ENCODE results near the gene PSMC1.

The PSMC1 gene

DNA sequence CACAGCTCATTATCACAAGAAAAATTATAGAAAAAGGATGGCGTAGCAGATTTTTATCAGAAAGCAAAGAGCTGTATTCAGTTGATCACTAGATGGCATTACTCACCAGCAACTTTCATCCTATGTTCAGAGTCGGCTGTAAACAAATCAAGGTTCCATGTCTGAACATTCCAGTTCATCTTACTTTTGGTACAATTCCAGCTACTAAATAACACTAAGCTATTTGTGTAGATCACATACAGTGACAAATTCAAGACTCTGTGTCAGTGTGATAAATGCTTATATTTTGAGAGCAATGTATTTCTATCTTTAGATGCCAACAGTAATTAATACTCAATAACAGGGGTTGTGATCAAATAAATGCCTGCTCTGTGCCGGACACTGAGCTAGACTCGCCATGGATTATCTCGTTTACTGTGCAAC is 45.3 kb downstream of the PSMC1 start:
- Histone ChIP-seq H3K36me3 (ENCODE audit: low read length) (peaks cover 4% of the 10 kb centered on the region; the same call in 1 of the 2 replicates), H3K9me3 (ENCODE audit: insufficient read depth, low read length) (no peaks in the 10 kb centered on the region), H2AFZ (ENCODE audit: low read depth, low read length, severe bottlenecking) (no peak overlapping the region), H3K4me3 (ENCODE audit: insufficient read depth, low read length, poor library complexity, severe bottlenecking) (no peak overlapping the region), H3K9ac (ENCODE audit: low read length) (no peak overlapping the region), H3K4me2 (ENCODE audit: low read depth, low read length, poor library complexity, severe bottlenecking) (no peak overlapping the region), H3K27me3 (ENCODE audit: low read length) (no peaks in the 10 kb centered on the region), H3F3A (ENCODE audit: insufficient read depth) (0 out of 2 replicates have a peak, but pooled peaks cover 6% of the 10 kb centered on the region), H4K20me1 (ENCODE audit: low read depth, low read length) (no peaks in the 10 kb centered on the region), H3K27ac (ENCODE audit: low read depth, low read length) (no peak overlapping the region), H3K79me2 (ENCODE audit: insufficient read depth, low read length) (no peaks in the 10 kb centered on the region), H3K9me2 (replicated peaks; ENCODE audit: insufficient read depth, low read length) (no peaks in the 10 kb centered on the region)
- TF ChIP-seq, protein P1, sequence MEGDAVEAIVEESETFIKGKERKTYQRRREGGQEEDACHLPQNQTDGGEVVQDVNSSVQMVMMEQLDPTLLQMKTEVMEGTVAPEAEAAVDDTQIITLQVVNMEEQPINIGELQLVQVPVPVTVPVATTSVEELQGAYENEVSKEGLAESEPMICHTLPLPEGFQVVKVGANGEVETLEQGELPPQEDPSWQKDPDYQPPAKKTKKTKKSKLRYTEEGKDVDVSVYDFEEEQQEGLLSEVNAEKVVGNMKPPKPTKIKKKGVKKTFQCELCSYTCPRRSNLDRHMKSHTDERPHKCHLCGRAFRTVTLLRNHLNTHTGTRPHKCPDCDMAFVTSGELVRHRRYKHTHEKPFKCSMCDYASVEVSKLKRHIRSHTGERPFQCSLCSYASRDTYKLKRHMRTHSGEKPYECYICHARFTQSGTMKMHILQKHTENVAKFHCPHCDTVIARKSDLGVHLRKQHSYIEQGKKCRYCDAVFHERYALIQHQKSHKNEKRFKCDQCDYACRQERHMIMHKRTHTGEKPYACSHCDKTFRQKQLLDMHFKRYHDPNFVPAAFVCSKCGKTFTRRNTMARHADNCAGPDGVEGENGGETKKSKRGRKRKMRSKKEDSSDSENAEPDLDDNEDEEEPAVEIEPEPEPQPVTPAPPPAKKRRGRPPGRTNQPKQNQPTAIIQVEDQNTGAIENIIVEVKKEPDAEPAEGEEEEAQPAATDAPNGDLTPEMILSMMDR (IDR thresholded peaks at IDR 0.05; ENCODE audit: insufficient read depth, low read length, poor library complexity, severe bottlenecking), result no peak
- TF ChIP-seq EZH2phosphoT487 (conservative IDR thresholded peaks at IDR 0.05; ENCODE audit: low read length), result no peak

DNA sequence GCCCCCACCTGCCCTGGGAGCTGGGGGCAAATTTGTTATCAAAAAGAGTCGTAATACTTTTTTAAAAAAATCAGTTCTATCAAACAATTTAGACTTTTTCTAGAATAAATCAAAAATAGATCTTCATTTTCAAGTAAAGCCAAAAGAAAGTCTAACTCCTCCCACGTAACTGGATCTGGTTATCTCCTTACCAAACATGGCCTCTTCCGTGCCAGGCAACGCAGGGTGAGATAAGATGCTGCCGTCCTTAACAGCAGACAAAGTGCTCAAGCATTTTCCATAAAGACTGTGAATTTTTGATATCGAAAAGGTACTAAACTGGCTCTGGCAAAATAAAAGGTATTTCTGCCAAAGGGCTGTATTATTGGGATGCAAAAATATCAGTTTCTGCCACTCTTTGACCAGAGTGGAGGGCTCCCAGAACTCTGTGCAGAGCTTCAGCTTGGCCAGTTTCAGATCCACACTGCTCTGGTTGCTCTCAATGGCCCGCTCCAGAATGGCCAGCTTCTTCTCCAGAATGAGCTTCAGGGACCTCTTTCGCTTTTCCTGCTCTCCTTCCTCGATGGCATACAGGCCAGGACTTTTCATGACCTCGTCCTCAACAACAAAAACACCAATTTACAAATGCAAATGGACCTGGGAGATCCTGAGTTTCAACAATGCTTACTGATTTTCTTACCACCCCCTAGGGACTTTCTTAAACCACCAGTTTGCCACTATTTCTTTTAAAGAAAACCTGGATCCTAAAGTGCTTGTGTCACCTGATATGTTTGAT is 46.4 kb downstream of the PSMC1 start:
- TF ChIP-seq EZH2phosphoT487 (conservative IDR thresholded peaks at IDR 0.05; ENCODE audit: low read length), result no peak
- TF ChIP-seq, protein P1 (IDR thresholded peaks at IDR 0.05; ENCODE audit: insufficient read depth, low read length, poor library complexity, severe bottlenecking), result no peak
- Histone ChIP-seq H3K9ac (ENCODE audit: low read length) (no peak overlapping the region), H3K27ac (ENCODE audit: low read depth, low read length) (no peak overlapping the region), H3K36me3 (ENCODE audit: low read length) (peaks cover 4% of the 10 kb centered on the region; the same call in 1 of the 2 replicates), H3K27me3 (ENCODE audit: low read length) (no peaks in the 10 kb centered on the region), H3K4me2 (ENCODE audit: low read depth, low read length, poor library complexity, severe bottlenecking) (no peak overlapping the region), H4K20me1 (ENCODE audit: low read depth, low read length) (no peaks in the 10 kb centered on the region), H3K9me2 (replicated peaks; ENCODE audit: insufficient read depth, low read length) (no peaks in the 10 kb centered on the region), H2AFZ (ENCODE audit: low read depth, low read length, severe bottlenecking) (no peak overlapping the region), H3F3A (ENCODE audit: insufficient read depth) (0 out of 2 replicates have a peak, but pooled peaks cover 6% of the 10 kb centered on the region), H3K4me3 (ENCODE audit: insufficient read depth, low read length, poor library complexity, severe bottlenecking) (no peak overlapping the region), H3K9me3 (ENCODE audit: insufficient read depth, low read length) (no peaks in the 10 kb centered on the region), H3K79me2 (ENCODE audit: insufficient read depth, low read length) (no peaks in the 10 kb centered on the region)

DNA sequence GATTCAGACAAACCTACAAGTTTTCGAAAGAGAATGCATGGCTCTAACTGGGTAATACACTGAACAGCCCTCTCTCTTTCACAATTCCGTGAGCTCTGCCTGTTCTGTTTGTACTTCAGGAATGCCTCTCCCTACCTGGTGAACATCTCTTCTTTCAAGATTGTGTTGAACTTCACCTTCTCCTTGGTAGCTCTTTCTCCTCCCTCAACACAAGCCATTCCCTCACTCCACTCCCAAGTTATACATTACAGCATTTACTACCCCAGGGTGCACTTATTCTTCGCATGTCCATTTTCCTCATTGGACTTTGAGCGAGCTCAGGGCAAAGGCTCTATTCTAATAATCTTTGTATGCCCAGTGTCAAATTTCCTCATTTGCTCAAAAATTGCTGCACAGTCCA is 47.1 kb downstream of the PSMC1 start:
- H3K36me3 ChIP-seq (ENCODE audit: low read length), result peaks cover 4% of the 10 kb centered on the region; the same call in 1 of the 2 replicates

DNA sequence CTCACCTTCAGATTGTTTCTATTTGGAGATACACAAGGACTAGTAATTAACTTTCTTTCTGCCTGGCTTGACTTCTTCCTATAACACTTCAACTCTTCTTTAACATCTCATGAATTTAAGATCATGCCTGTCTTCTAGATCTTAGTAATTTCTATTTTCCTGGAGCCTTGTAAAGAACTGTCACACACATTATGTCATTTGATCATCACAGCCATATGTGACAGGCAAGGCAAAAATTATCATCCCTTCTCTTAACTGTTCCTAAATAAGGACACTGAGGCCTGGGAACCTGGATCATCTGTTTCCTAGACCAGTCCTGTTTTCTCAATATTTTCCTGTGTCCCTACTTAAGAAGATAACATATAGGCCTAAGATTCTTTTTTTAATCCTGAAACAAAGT is 48.1 kb downstream of the PSMC1 start:
- H3K36me3 ChIP-seq (ENCODE audit: low read length), result peaks cover 4% of the 10 kb centered on the region; the same call in 1 of the 2 replicates
- H3F3A ChIP-seq (ENCODE audit: insufficient read depth), result 0 out of 2 replicates have a peak, but pooled peaks cover 6% of the 10 kb centered on the region
- H3K9me3 ChIP-seq (ENCODE audit: insufficient read depth, low read length), result no peaks in the 10 kb centered on the region
- H3K9me2 ChIP-seq (replicated peaks; ENCODE audit: insufficient read depth, low read length), result no peaks in the 10 kb centered on the region
- H3K79me2 ChIP-seq (ENCODE audit: insufficient read depth, low read length), result no peaks in the 10 kb centered on the region
- H3K27ac ChIP-seq (ENCODE audit: low read depth, low read length), result no peak overlapping the region
- no peaks in the 10 kb centered on the region for H3K27me3 ChIP-seq (ENCODE audit: low read length)
- H4K20me1 ChIP-seq (ENCODE audit: low read depth, low read length), result no peaks in the 10 kb centered on the region
- no peak overlapping the region for H3K4me2 ChIP-seq (ENCODE audit: low read depth, low read length, poor library complexity, severe bottlenecking)
- TF ChIP-seq EZH2phosphoT487 (conservative IDR thresholded peaks at IDR 0.05; ENCODE audit: low read length), result no peak
- TF ChIP-seq, protein P1 (IDR thresholded peaks at IDR 0.05; ENCODE audit: insufficient read depth, low read length, poor library complexity, severe bottlenecking), result no peak
- H2AFZ ChIP-seq (ENCODE audit: low read depth, low read length, severe bottlenecking), result no peak overlapping the region
- no peak overlapping the region for H3K4me3 ChIP-seq (ENCODE audit: insufficient read depth, low read length, poor library complexity, severe bottlenecking)
- H3K9ac ChIP-seq (ENCODE audit: low read length), result no peak overlapping the region

More for the DNA sequence above, 47.1 kb downstream of the PSMC1 start:
- Histone ChIP-seq H3K27me3 (ENCODE audit: low read length) (no peaks in the 10 kb centered on the region), H3K4me3 (ENCODE audit: insufficient read depth, low read length, poor library complexity, severe bottlenecking) (no peak overlapping the region), H2AFZ (ENCODE audit: low read depth, low read length, severe bottlenecking) (no peak overlapping the region), H3K9me3 (ENCODE audit: insufficient read depth, low read length) (no peaks in the 10 kb centered on the region), H3K4me2 (ENCODE audit: low read depth, low read length, poor library complexity, severe bottlenecking) (no peak overlapping the region), H3K79me2 (ENCODE audit: insufficient read depth, low read length) (no peaks in the 10 kb centered on the region), H3K27ac (ENCODE audit: low read depth, low read length) (no peak overlapping the region), H4K20me1 (ENCODE audit: low read depth, low read length) (no peaks in the 10 kb centered on the region), H3K9me2 (replicated peaks; ENCODE audit: insufficient read depth, low read length) (no peaks in the 10 kb centered on the region), H3F3A (ENCODE audit: insufficient read depth) (0 out of 2 replicates have a peak, but pooled peaks cover 6% of the 10 kb centered on the region), H3K9ac (ENCODE audit: low read length) (no peak overlapping the region)
- TF ChIP-seq EZH2phosphoT487 (conservative IDR thresholded peaks at IDR 0.05; ENCODE audit: low read length), result no peak
